Spleen (tissue), 7 donors: Measurements from ENCODE around the gene LRP1B.

Experiments used
- CTCF ChIP-seq, 11 experiments: fragments of 200-600 bp in 7 of 11; fragments of 450-650 bp in 4 of 11; sonication (generic) in 4 of 11; IDR thresholded peaks in 8 of 11; conservative IDR thresholded peaks in 3 of 11; 1 replicate in 7 of 11; 2 replicates in 4 of 11; pipeline versions ENCODE4 v1.4.0 to v1.8.0; 2016 to 2021; ENCODE audit warnings: antibody characterized with exemption in 11 of 11, inconsistent platforms in 4 of 11, mild to moderate bottlenecking in 1 of 11
- POLR2A ChIP-seq, 3 donors: fragments of 450-650 bp; IDR thresholded peaks; one replicate each; pipeline ENCODE4 v1.5.1; 2017; ENCODE audit warnings: antibody characterized with exemption in 3 of 3, mild to moderate bottlenecking in 1 of 3
- POLR2AphosphoS5 ChIP-seq, 3 donors: sonication (generic); formaldehyde crosslinking; IDR thresholded peaks; one replicate each; pipeline ENCODE4 v1.5.1; 2017; ENCODE audit warnings: antibody characterized with exemption in 3 of 3
- donor health status: DM: no; HTN: no; CAD: no; lungs with moderate emphysema.
- donor health status: DM: no; HTN: no; CAD: no.
- donor health status: DM: no; HTN: no; CAD: no.

GRCh38 chr2:141068053-141068682, 1062.6 kb downstream of the LRP1B start:
- TF ChIP-seq CTCF (IDR thresholded peaks at IDR 0.05 in 8 of 11, conservative IDR thresholded peaks at IDR 0.05 in 3 of 11) (no peak), POLR2AphosphoS5 (IDR thresholded peaks at IDR 0.05) (no peak), POLR2A (IDR thresholded peaks at IDR 0.05) (no peak)
